PC-3 (cell line): Measurements from ENCODE around the gene LCNL1.

Experiments
- CTCF ChIP-seq: fragments of 300-600 bp; sonication (generic); conservative IDR thresholded peaks from 2 replicates; pipeline ENCODE4 v1.5.1; 2017; ENCODE audit warnings: antibody characterized with exemption, low read depth, mild to moderate bottlenecking, low read length
- EZH2 ChIP-seq: fragments of 300-600 bp; sonication (generic); IDR thresholded peaks from one replicate; pipeline ENCODE4 v1.6.1; 2017; ENCODE audit warnings: antibody characterized with exemption, mild to moderate bottlenecking, low read length; ENCODE audit not compliant: unreplicated experiment
- EZH2phosphoT487 ChIP-seq: fragments of 300-600 bp; sonication (generic); IDR thresholded peaks from 2 replicates; pipeline ENCODE4 v1.6.1; 2018; ENCODE audit warnings: mild to moderate bottlenecking, antibody characterized with exemption, low read length, borderline replicate concordance

- TF ChIP-seq CTCF (no peak), EZH2phosphoT487 (no peak), EZH2 (no peak)
Measured at GRCh38 chr9:136945333-136946227, 37.2 kb upstream of the LCNL1 start.
